Measurements from ENCODE around the gene HIVEP1. TPM values are rescaled to one million over a fixed set of nuclear protein-coding genes. Genes with fewer than 3 reads are reported as not detected.

The HIVEP1 gene
- total RNA-seq, 1 donor from 2014 or later, result 37.4 TPM

- DNase-seq (ENCODE audit: extremely low spot score, unreplicated experiment), result no peak
- Mint-ChIP-seq H3K4me1 (ENCODE audit: unreplicated experiment) (no peaks in the 10 kb centered on the region), H3K36me3 (no peaks in the 10 kb centered on the region), H3K9me3 (no peaks in the 10 kb centered on the region), H3K27ac (no peak overlapping the region), H3K27me3 (no peaks in the 10 kb centered on the region), H3K4me3 (no peak overlapping the region)
- no peak for TF ChIP-seq CTCF (conservative IDR thresholded peaks at IDR 0.05)
These were observed 177.5 kb downstream of the HIVEP1 start for GRCh38 chr6:12189661-12190060.

GRCh38 chr6:12190252-12190651 is 178.1 kb downstream of the HIVEP1 start:
- H3K27me3 Mint-ChIP-seq, result no peaks in the 10 kb centered on the region
- H3K36me3 Mint-ChIP-seq, result no peaks in the 10 kb centered on the region
- no peak overlapping the region for H3K27ac Mint-ChIP-seq
- H3K4me3 Mint-ChIP-seq, result no peak overlapping the region
- DNase-seq (ENCODE audit: extremely low spot score, unreplicated experiment), result no peak
- H3K9me3 Mint-ChIP-seq, result no peaks in the 10 kb centered on the region
- no peak for TF ChIP-seq CTCF (conservative IDR thresholded peaks at IDR 0.05)
- no peaks in the 10 kb centered on the region for H3K4me1 Mint-ChIP-seq (ENCODE audit: unreplicated experiment)

- H3K4me1 Mint-ChIP-seq (ENCODE audit: unreplicated experiment), result no peaks in the 10 kb centered on the region
- H3K9me3 Mint-ChIP-seq, result no peaks in the 10 kb centered on the region
- no peak overlapping the region for H3K27ac Mint-ChIP-seq
- TF ChIP-seq CTCF (conservative IDR thresholded peaks at IDR 0.05), result no peak
- DNase-seq (ENCODE audit: extremely low spot score, unreplicated experiment), result no peak
- no peaks in the 10 kb centered on the region for H3K27me3 Mint-ChIP-seq
- H3K4me3 Mint-ChIP-seq, result no peak overlapping the region
- H3K36me3 Mint-ChIP-seq, result no peaks in the 10 kb centered on the region
These were observed 184.3 kb downstream of the HIVEP1 start for GRCh38 chr6:12196326-12196936.

- no peak overlapping the region for H3K27ac Mint-ChIP-seq
- no peak for DNase-seq (ENCODE audit: extremely low spot score, unreplicated experiment)
- H3K27me3 Mint-ChIP-seq, result no peaks in the 10 kb centered on the region
- no peak for TF ChIP-seq CTCF (conservative IDR thresholded peaks at IDR 0.05)
- H3K4me1 Mint-ChIP-seq (ENCODE audit: unreplicated experiment), result peaks cover 10% of the 10 kb centered on the region
- H3K9me3 Mint-ChIP-seq, result peaks cover 6% of the 10 kb centered on the region
- H3K36me3 Mint-ChIP-seq, result no peaks in the 10 kb centered on the region
- no peak overlapping the region for H3K4me3 Mint-ChIP-seq
These were observed 186.7 kb downstream of the HIVEP1 start for GRCh38 chr6:12198851-12199250.

GRCh38 chr6:12200015-12200564 is 188.0 kb downstream of the HIVEP1 start:
- Mint-ChIP-seq H3K4me1 (ENCODE audit: unreplicated experiment) (peaks cover 10% of the 10 kb centered on the region), H3K9me3 (peaks cover 6% of the 10 kb centered on the region), H3K36me3 (no peaks in the 10 kb centered on the region), H3K4me3 (no peak overlapping the region), H3K27me3 (no peaks in the 10 kb centered on the region), H3K27ac (no peak overlapping the region)
- TF ChIP-seq CTCF (conservative IDR thresholded peaks at IDR 0.05), result no peak
- no peak for DNase-seq (ENCODE audit: extremely low spot score, unreplicated experiment)
